ENCODE measurements around the gene DMRT1.

DNA sequence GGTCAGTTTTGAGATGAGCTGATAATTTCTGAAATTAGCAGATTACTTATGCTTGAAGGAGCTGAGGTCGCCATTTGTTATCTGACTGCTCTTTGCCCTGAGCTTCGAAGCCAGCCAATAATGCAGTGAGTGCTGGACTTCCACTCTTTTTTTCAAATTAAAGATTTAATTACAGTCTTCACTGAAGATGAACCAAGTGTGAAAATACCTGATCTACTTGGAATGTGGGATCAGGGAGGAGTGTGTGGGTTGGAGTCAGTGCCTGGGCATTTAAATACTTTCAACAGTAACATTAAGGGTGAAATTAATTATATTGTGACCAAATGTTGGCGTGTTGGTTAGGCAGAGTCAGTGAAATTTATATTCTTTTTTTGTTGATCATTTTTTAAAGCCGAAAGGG lies 111.0 kb downstream of the DMRT1 start:
- TF ChIP-seq CTCF (IDR thresholded peaks at IDR 0.05) (no peak), ZNF121 (CRISPR knock-in tag; IDR thresholded peaks at IDR 0.05) (no peak), ESRRA (CRISPR knock-in tag; IDR thresholded peaks at IDR 0.05; ENCODE audit: borderline replicate concordance) (no peak), SMAD3 (CRISPR knock-in tag; IDR thresholded peaks at IDR 0.05; ENCODE audit: borderline replicate concordance) (no peak), USF2 (CRISPR knock-in tag; IDR thresholded peaks at IDR 0.05) (no peak), MLX (CRISPR knock-in tag; IDR thresholded peaks at IDR 0.05) (no peak), HMGA2 (CRISPR knock-in tag; IDR thresholded peaks at IDR 0.05) (no peak), NR3C1 (CRISPR knock-in tag; conservative IDR thresholded peaks at IDR 0.05; ENCODE audit: low read depth) (no peak)
- TF ChIP-seq, protein P1, sequence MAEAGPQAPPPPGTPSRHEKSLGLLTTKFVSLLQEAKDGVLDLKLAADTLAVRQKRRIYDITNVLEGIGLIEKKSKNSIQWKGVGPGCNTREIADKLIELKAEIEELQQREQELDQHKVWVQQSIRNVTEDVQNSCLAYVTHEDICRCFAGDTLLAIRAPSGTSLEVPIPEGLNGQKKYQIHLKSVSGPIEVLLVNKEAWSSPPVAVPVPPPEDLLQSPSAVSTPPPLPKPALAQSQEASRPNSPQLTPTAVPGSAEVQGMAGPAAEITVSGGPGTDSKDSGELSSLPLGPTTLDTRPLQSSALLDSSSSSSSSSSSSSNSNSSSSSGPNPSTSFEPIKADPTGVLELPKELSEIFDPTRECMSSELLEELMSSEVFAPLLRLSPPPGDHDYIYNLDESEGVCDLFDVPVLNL (CRISPR knock-in tag; IDR thresholded peaks at IDR 0.05; ENCODE audit: borderline replicate concordance, low read depth), result no peak
